ENCODE measurements around the gene IGFL1. TPM values are rescaled to one million over a fixed set of nuclear protein-coding genes. Genes with fewer than 3 reads are reported as not detected.
"Not testable (repeated sequence)": the region's sequence is repeated elsewhere in the genome, so short reads cannot be mapped to it uniquely, and the experiment has no call there.

Gene IGFL1
- total and polyA plus RNA-seq, 9 donors = 0.43 to 1.3 TPM; not detected in 7

GRCh38 chr19:46191972-46192371 is 37.6 kb upstream of the IGFL1 start:
- DNase-seq = no peak
- Histone ChIP-seq H3K4me1 (ENCODE audit: control insufficient read depth, insufficient read depth, low read length) (no peaks in the 10 kb centered on the region), H3K27ac (ENCODE audit: low read length) (no peak overlapping the region), H3K9me3 (replicated peaks; ENCODE audit: control insufficient read depth, low read depth, low read length) (no peaks in the 10 kb centered on the region), H3K4me3 (ENCODE audit: low read length) (no peak overlapping the region), H3K36me3 (ENCODE audit: control insufficient read depth, insufficient read depth, low read length) (no peaks in the 10 kb centered on the region), H3K27me3 (ENCODE audit: control insufficient read depth, insufficient read depth, low read length) (peaks cover 17% of the 10 kb centered on the region)
- WGBS (ENCODE audit: insufficient coverage) = 25% methylated on average over 1 of the region's 3 CpGs

- WGBS (ENCODE audit: insufficient coverage) = 83% methylated on average over 2 of the region's 5 CpGs
- not testable (repeated sequence) for H3K4me1 ChIP-seq (ENCODE audit: control insufficient read depth, insufficient read depth, low read length); DNase-seq; H3K9me3 ChIP-seq (replicated peaks; ENCODE audit: control insufficient read depth, low read depth, low read length); H3K4me3 ChIP-seq (ENCODE audit: low read length); H3K36me3 ChIP-seq (ENCODE audit: control insufficient read depth, insufficient read depth, low read length); H3K27ac ChIP-seq (ENCODE audit: low read length)
- H3K27me3 ChIP-seq (ENCODE audit: control insufficient read depth, insufficient read depth, low read length) = peaks cover 17% of the 10 kb centered on the region
These were observed 36.9 kb upstream of the IGFL1 start for GRCh38 chr19:46192626-46192991.

GRCh38 chr19:46192992-46193650 is 36.4 kb upstream of the IGFL1 start:
- H3K27me3 ChIP-seq (ENCODE audit: control insufficient read depth, insufficient read depth, low read length) = peaks cover 17% of the 10 kb centered on the region
- H3K4me1 ChIP-seq (ENCODE audit: control insufficient read depth, insufficient read depth, low read length) = no peaks in the 10 kb centered on the region
- H3K4me3 ChIP-seq (ENCODE audit: low read length) = no peak overlapping the region
- no peak overlapping the region for H3K27ac ChIP-seq (ENCODE audit: low read length)
- H3K9me3 ChIP-seq (replicated peaks; ENCODE audit: control insufficient read depth, low read depth, low read length) = no peaks in the 10 kb centered on the region
- no peak for DNase-seq
- H3K36me3 ChIP-seq (ENCODE audit: control insufficient read depth, insufficient read depth, low read length) = no peaks in the 10 kb centered on the region
- WGBS (ENCODE audit: insufficient coverage) = 75% methylated on average over 8 of the region's 11 CpGs

GRCh38 chr19:46193678-46194077 is 35.9 kb upstream of the IGFL1 start:
- Histone ChIP-seq H3K9me3 (replicated peaks; ENCODE audit: control insufficient read depth, low read depth, low read length) (no peaks in the 10 kb centered on the region), H3K27ac (ENCODE audit: low read length) (no peak overlapping the region), H3K4me1 (ENCODE audit: control insufficient read depth, insufficient read depth, low read length) (peaks cover 3% of the 10 kb centered on the region), H3K27me3 (ENCODE audit: control insufficient read depth, insufficient read depth, low read length) (peaks cover 15% of the 10 kb centered on the region), H3K4me3 (ENCODE audit: low read length) (no peak overlapping the region), H3K36me3 (ENCODE audit: control insufficient read depth, insufficient read depth, low read length) (no peaks in the 10 kb centered on the region)
- no peak for DNase-seq
- 64% methylated on average over 4 of the region's 4 CpGs for WGBS (ENCODE audit: insufficient coverage)

GRCh38 chr19:46195104-46195503 is 34.4 kb upstream of the IGFL1 start:
- H3K4me3 ChIP-seq (ENCODE audit: low read length) = no peak overlapping the region
- no peaks in the 10 kb centered on the region for H3K36me3 ChIP-seq (ENCODE audit: control insufficient read depth, insufficient read depth, low read length)
- peaks cover 12% of the 10 kb centered on the region for H3K27me3 ChIP-seq (ENCODE audit: control insufficient read depth, insufficient read depth, low read length)
- H3K4me1 ChIP-seq (ENCODE audit: control insufficient read depth, insufficient read depth, low read length) = peaks cover 10% of the 10 kb centered on the region
- no peaks in the 10 kb centered on the region for H3K9me3 ChIP-seq (replicated peaks; ENCODE audit: control insufficient read depth, low read depth, low read length)
- DNase-seq = no peak
- 93% methylated on average over 3 of the region's 3 CpGs for WGBS (ENCODE audit: insufficient coverage)
- H3K27ac ChIP-seq (ENCODE audit: low read length) = no peak overlapping the region

- H3K27ac ChIP-seq (ENCODE audit: low read length); H3K27me3 ChIP-seq (ENCODE audit: control insufficient read depth, insufficient read depth, low read length); DNase-seq; H3K9me3 ChIP-seq (replicated peaks; ENCODE audit: control insufficient read depth, low read depth, low read length); H3K36me3 ChIP-seq (ENCODE audit: control insufficient read depth, insufficient read depth, low read length); H3K4me3 ChIP-seq (ENCODE audit: low read length): not testable (repeated sequence)
- WGBS (ENCODE audit: insufficient coverage) = 67% methylated on average over 2 of the region's 7 CpGs
- peaks cover 10% of the 10 kb centered on the region for H3K4me1 ChIP-seq (ENCODE audit: control insufficient read depth, insufficient read depth, low read length)
These were observed 33.6 kb upstream of the IGFL1 start for GRCh38 chr19:46195919-46196318.

GRCh38 chr19:46196410-46197124 is 33.0 kb upstream of the IGFL1 start:
- Histone ChIP-seq H3K4me3 (ENCODE audit: low read length) (no peak overlapping the region), H3K9me3 (replicated peaks; ENCODE audit: control insufficient read depth, low read depth, low read length) (no peaks in the 10 kb centered on the region), H3K4me1 (ENCODE audit: control insufficient read depth, insufficient read depth, low read length) (peaks cover 10% of the 10 kb centered on the region), H3K27ac (ENCODE audit: low read length) (no peak overlapping the region), H3K27me3 (ENCODE audit: control insufficient read depth, insufficient read depth, low read length) (peaks cover 5% of the 10 kb centered on the region), H3K36me3 (ENCODE audit: control insufficient read depth, insufficient read depth, low read length) (no peaks in the 10 kb centered on the region)
- no peak for DNase-seq
- 43% methylated on average over 4 of the region's 8 CpGs for WGBS (ENCODE audit: insufficient coverage)

- Histone ChIP-seq H3K27me3 (ENCODE audit: control insufficient read depth, insufficient read depth, low read length) (peaks cover 5% of the 10 kb centered on the region), H3K36me3 (ENCODE audit: control insufficient read depth, insufficient read depth, low read length) (no peaks in the 10 kb centered on the region), H3K27ac (ENCODE audit: low read length) (no peak overlapping the region), H3K4me3 (ENCODE audit: low read length) (no peak overlapping the region), H3K4me1 (ENCODE audit: control insufficient read depth, insufficient read depth, low read length) (peaks cover 10% of the 10 kb centered on the region), H3K9me3 (replicated peaks; ENCODE audit: control insufficient read depth, low read depth, low read length) (no peaks in the 10 kb centered on the region)
- DNase-seq = no peak
- 43% methylated on average over 4 of the region's 4 CpGs for WGBS (ENCODE audit: insufficient coverage)
These were observed 32.0 kb upstream of the IGFL1 start for GRCh38 chr19:46197314-46198070.

GRCh38 chr19:46198756-46199155 is 30.8 kb upstream of the IGFL1 start:
- Histone ChIP-seq H3K4me1 (ENCODE audit: control insufficient read depth, insufficient read depth, low read length) (peaks cover 10% of the 10 kb centered on the region), H3K36me3 (ENCODE audit: control insufficient read depth, insufficient read depth, low read length) (no peaks in the 10 kb centered on the region), H3K27ac (ENCODE audit: low read length) (no peak overlapping the region), H3K9me3 (replicated peaks; ENCODE audit: control insufficient read depth, low read depth, low read length) (no peaks in the 10 kb centered on the region), H3K4me3 (ENCODE audit: low read length) (no peak overlapping the region), H3K27me3 (ENCODE audit: control insufficient read depth, insufficient read depth, low read length) (peaks cover 2% of the 10 kb centered on the region)
- 54% methylated on average over 2 of the region's 3 CpGs for WGBS (ENCODE audit: insufficient coverage)
- DNase-seq = peak; percentile 7

Data from muscle of leg (tissue), 11 donors.